Measurements from ENCODE around the gene ENO1. TPM values are rescaled to one million over a fixed set of nuclear protein-coding genes. Genes with fewer than 3 reads are reported as not detected.
A peak's percentile ranks its signal among the peaks of the same experiment; 100 is the strongest.

ENO1 gene
- total RNA-seq, 1 experiment from 2014 or later: 2,334 TPM

- Histone ChIP-seq H4K20me1 (ENCODE audit: insufficient read depth) (peaks cover 87% of the 10 kb centered on the region), H3K4me1 (ENCODE audit: control insufficient read depth in 1 of 2, insufficient read depth in 2 of 2, low read length in 2 of 2) (peaks cover 9 to 44% of the 10 kb centered on the region in 2 experiments), H3K9ac (ENCODE audit: low read length) (0 out of 2 replicates have a peak overlapping the region, but pooled peaks have one; percentile 19), H3K27ac (ENCODE audit: low read depth, low read length) (no peak overlapping the region), H3K27me3 (ENCODE audit: insufficient read depth, low read length) (no peaks in the 10 kb centered on the region), H3K9me2 (ENCODE audit: insufficient read depth) (no peaks in the 10 kb centered on the region), H2AFZ (ENCODE audit: low read depth, low read length, poor library complexity, severe bottlenecking) (no peak overlapping the region), H3K9me3 (ENCODE audit: control insufficient read depth in 1 of 2, insufficient read depth in 1 of 2, low read depth in 1 of 2, low read length in 2 of 2) (no peaks in the 10 kb centered on the region), H3K4me2 (ENCODE audit: low read length) (no peak overlapping the region), H3K36me3 (ENCODE audit: control insufficient read depth in 1 of 2, insufficient read depth in 2 of 2, low read length in 2 of 2) (peaks cover 95 to 96% of the 10 kb centered on the region in 2 experiments), H3K79me2 (ENCODE audit: insufficient read depth, low read length) (peaks cover 98% of the 10 kb centered on the region), H3K4me3 (replicated peaks in 1 of 2; ENCODE audit: low read depth in 1 of 2, low read length in 2 of 2) (no peak overlapping the region)
- DNase-seq (ENCODE audit: low read depth, low spot score): no peak
- ATAC-seq: no peak
- CTCF ChIA-PET: no interaction called here
- peak; percentile 41; the same call in 1 of the 2 replicates for TF ChIP-seq POLR2AphosphoS5 (IDR thresholded peaks at IDR 0.05; ENCODE audit: low read depth, low read length)
- no peak for TF ChIP-seq EZH2 (IDR thresholded peaks at IDR 0.05)
- RAD21 ChIA-PET (ENCODE audit: low non-redundant PET in 1 of 2, low total read pairs in 2 of 2, uncharacterized antibody in 2 of 2, unreplicated experiment in 2 of 2): no interaction called here
- intact Hi-C loops (cut with micrococcal nuclease): no loop called here
- BruUV-seq (replicated peaks): no TSS peak
- POLR2A ChIA-PET: interaction anchor here (1.4 kb wide), 1 partner anchor 11 kb away, joined by 5 read pairs; the partner anchor contains the start of gene ENO1
Measured at GRCh38 chr1:8867878-8868567, 10.5 kb downstream of the ENO1 start.

DNA sequence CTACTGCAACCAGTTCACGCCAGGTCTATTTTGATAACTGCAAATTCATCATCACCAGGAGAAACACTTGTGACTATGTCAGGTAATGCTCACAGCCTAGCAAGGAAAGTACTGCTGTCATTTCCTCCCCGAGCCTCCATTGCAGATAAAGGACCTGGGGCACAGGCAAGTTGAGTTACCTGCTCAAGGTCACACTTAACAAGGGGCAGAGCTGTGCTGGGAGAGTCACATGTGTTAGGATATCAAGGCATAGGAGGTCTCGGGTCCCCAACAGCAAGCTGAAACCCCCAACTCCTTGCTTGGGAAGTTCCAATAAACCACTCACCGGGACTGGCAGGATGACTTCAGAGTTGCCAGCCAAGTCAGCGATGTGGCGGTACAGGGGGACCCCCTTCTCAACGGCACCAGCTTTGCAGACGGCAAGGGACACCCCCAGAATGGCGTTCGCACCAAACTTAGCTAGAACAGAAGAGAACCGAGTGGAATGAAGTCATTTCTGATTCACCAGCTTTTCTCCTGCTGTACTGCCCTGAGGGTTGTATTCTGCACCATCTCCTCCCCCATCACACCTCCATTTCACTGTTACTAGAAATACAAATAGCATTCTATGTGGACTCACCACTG, 11.6 kb downstream of the ENO1 start:
- H2AFZ ChIP-seq (ENCODE audit: low read depth, low read length, poor library complexity, severe bottlenecking): no peak overlapping the region
- no peak for DNase-seq (ENCODE audit: low read depth, low spot score)
- H3K4me2 ChIP-seq (ENCODE audit: low read length): no peak overlapping the region
- intact Hi-C loops (cut with micrococcal nuclease): no loop called here
- peaks cover 81% of the 10 kb centered on the region for H4K20me1 ChIP-seq (ENCODE audit: insufficient read depth)
- TF ChIP-seq EZH2 (IDR thresholded peaks at IDR 0.05) (no peak), EGR1 (IDR thresholded peaks at IDR 0.05; ENCODE audit: low read depth) (no peak), POLR2AphosphoS5 (IDR thresholded peaks at IDR 0.05; ENCODE audit: low read depth, low read length) (no peak; the same call in none of the 2 replicates), YY1 (IDR thresholded peaks at IDR 0.05; ENCODE audit: extremely low read depth, insufficient replicate concordance, low read depth, low read length) (no peak)
- no TSS peak for BruUV-seq (replicated peaks)
- no peak for ATAC-seq
- peaks cover 0 to 43% of the 10 kb centered on the region in 2 experiments; a peak in 2 of 4 replicates for H3K4me1 ChIP-seq (ENCODE audit: control insufficient read depth in 1 of 2, insufficient read depth in 2 of 2, low read length in 2 of 2)
- peaks cover 95 to 96% of the 10 kb centered on the region in 2 experiments for H3K36me3 ChIP-seq (ENCODE audit: control insufficient read depth in 1 of 2, insufficient read depth in 2 of 2, low read length in 2 of 2)
- peaks cover 98% of the 10 kb centered on the region for H3K79me2 ChIP-seq (ENCODE audit: insufficient read depth, low read length)
- H3K9me2 ChIP-seq (ENCODE audit: insufficient read depth): no peaks in the 10 kb centered on the region
- CTCF ChIA-PET: interaction anchor here (10.3 kb wide), 1 partner anchor 16 kb away, joined by 103 read pairs; no protein-coding TSS in a partner anchor
- H3K9me3 ChIP-seq (ENCODE audit: control insufficient read depth in 1 of 2, insufficient read depth in 1 of 2, low read depth in 1 of 2, low read length in 2 of 2): no peaks in the 10 kb centered on the region
- H3K27ac ChIP-seq (ENCODE audit: low read depth, low read length): no peak overlapping the region; the same call in 1 of the 2 replicates
- H3K4me3 ChIP-seq (replicated peaks in 1 of 2; ENCODE audit: low read depth in 1 of 2, low read length in 2 of 2): no peak overlapping the region
- H3K9ac ChIP-seq (ENCODE audit: low read length): no peak overlapping the region
- H3K27me3 ChIP-seq (ENCODE audit: insufficient read depth, low read length): no peaks in the 10 kb centered on the region
- POLR2A ChIA-PET: interaction anchor here (1.1 kb wide), 1 partner anchor 50 kb away, joined by 4 read pairs; the partner anchor contains the start of gene RERE
- RAD21 ChIA-PET (ENCODE audit: low non-redundant PET in 1 of 2, low total read pairs in 2 of 2, uncharacterized antibody in 2 of 2, unreplicated experiment in 2 of 2): no interaction called here

Measured in HCT116 (cell line).